NT2/D1 (cell line): ENCODE results near the gene PCDHA7.
"Not testable (repeated sequence)": the region's sequence is repeated elsewhere in the genome, so short reads cannot be mapped to it uniquely, and the experiment has no call there.

Experiments used
- SUZ12 ChIP-seq: IDR thresholded peaks from 2 replicates; pipeline ENCODE4 v1.6.1; 2011; ENCODE audit not compliant: insufficient read length, insufficient read depth; ENCODE audit errors: extremely low read depth
- YY1 ChIP-seq: IDR thresholded peaks from 2 replicates; pipeline ENCODE4 v1.6.1; 2011; ENCODE audit not compliant: insufficient read length, insufficient read depth

DNA sequence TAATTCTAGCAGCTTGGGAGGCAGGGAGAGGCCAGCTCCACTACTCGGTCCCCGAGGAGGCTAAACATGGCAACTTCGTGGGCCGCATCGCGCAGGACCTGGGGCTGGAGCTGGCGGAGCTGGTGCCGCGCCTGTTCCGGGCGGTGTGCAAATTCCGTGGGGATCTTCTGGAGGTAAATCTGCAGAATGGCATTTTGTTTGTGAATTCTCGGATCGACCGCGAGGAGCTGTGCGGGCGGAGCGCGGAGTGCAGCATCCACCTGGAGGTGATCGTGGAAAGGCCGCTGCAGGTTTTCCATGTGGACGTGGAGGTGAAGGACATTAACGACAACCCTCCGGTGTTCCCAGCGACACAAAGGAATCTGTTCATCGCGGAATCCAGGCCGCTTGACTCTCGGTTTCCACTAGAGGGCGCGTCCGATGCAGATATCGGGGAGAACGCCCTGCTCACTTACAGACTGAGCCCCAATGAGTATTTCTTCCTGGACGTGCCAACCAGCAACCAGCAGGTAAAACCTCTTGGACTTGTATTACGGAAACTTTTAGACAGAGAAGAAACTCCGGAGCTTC, 455 bp downstream of the PCDHA7 start:
- TF ChIP-seq YY1, SUZ12: not testable (repeated sequence)
